ENCODE results near the gene EVL.

DNA sequence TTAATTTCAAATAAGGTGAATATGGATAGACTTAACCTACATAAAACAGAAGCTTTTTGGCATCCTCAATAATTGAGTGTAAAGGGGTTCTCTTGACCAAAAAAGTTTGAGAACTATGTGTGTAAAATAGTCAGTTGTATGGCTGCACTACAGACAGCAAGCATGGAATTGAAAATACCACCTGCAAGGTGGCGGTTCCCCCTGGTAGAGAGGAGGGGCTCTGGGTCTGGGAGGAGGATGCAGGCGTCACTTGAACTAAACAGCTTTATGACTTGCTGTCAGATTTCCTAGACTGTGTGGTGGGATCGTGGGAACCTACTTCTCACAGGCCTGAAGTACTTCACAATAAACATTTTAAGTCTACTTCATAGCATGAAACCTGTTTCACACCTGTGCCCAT, 6.3 kb downstream of the EVL start:
- no peak for TF ChIP-seq GATA3 (IDR thresholded peaks at IDR 0.05; ENCODE audit: low read depth, low read length)
- no peak for TF ChIP-seq GATA2 (IDR thresholded peaks at IDR 0.05; ENCODE audit: low read depth, low read length)
